ENCODE data around the gene TNNI3K. TPM values are rescaled to one million over a fixed set of nuclear protein-coding genes. Genes with fewer than 3 reads are reported as not detected.

TNNI3K gene
- total RNA-seq, 6 experiments from 2014 or later: not detected

GRCh38 chr1:74316302-74316701, 81.1 kb downstream of the TNNI3K start:
- no peak overlapping the region for H3K4me3 Mint-ChIP-seq
- H3K36me3 Mint-ChIP-seq (ENCODE audit: low read depth): no peaks in the 10 kb centered on the region; the same call in 1 of the 2 replicates
- peaks cover 17% of the 10 kb centered on the region for H3K9me3 Mint-ChIP-seq
- no peaks in the 10 kb centered on the region for H3K4me1 Mint-ChIP-seq (ENCODE audit: low read depth)
- no peak for DNase-seq
- no peak overlapping the region for H3K27ac Mint-ChIP-seq
- H3K27me3 Mint-ChIP-seq (ENCODE audit: insufficient read depth): peaks cover 2% of the 10 kb centered on the region; the same call in 1 of the 2 replicates
- TF ChIP-seq CTCF (IDR thresholded peaks at IDR 0.05): no peak

- DNase-seq: no peak
- no peaks in the 10 kb centered on the region; the same call in 1 of the 2 replicates for H3K36me3 Mint-ChIP-seq (ENCODE audit: low read depth)
- H3K4me3 Mint-ChIP-seq: no peak overlapping the region
Measured at GRCh38 chr1:74317663-74318062, 82.5 kb downstream of the TNNI3K start.

GRCh38 chr1:74323937-74324473, 88.8 kb downstream of the TNNI3K start:
- no peak for DNase-seq
- Mint-ChIP-seq H3K4me3 (no peak overlapping the region), H3K36me3 (ENCODE audit: low read depth) (no peaks in the 10 kb centered on the region)

More at GRCh38 chr1:74317663-74318062, 82.5 kb downstream of the TNNI3K start:
- H3K4me1 Mint-ChIP-seq (ENCODE audit: low read depth): no peaks in the 10 kb centered on the region
- peaks cover 17% of the 10 kb centered on the region for H3K9me3 Mint-ChIP-seq
- no peak overlapping the region for H3K27ac Mint-ChIP-seq
- no peak for TF ChIP-seq CTCF (IDR thresholded peaks at IDR 0.05)
- peaks cover 2% of the 10 kb centered on the region; the same call in 1 of the 2 replicates for H3K27me3 Mint-ChIP-seq (ENCODE audit: insufficient read depth)

GRCh38 chr1:74324684-74325448, 89.7 kb downstream of the TNNI3K start:
- Mint-ChIP-seq H3K9me3 (peaks cover 9% of the 10 kb centered on the region; the same call in 1 of the 2 replicates), H3K36me3 (ENCODE audit: low read depth) (no peaks in the 10 kb centered on the region)

More at GRCh38 chr1:74323937-74324473, 88.8 kb downstream of the TNNI3K start:
- Mint-ChIP-seq H3K27ac (no peak overlapping the region), H3K4me1 (ENCODE audit: low read depth) (no peaks in the 10 kb centered on the region), H3K9me3 (peaks cover 9% of the 10 kb centered on the region; the same call in 1 of the 2 replicates), H3K27me3 (ENCODE audit: insufficient read depth) (no peaks in the 10 kb centered on the region)
- TF ChIP-seq CTCF (IDR thresholded peaks at IDR 0.05): no peak

GRCh38 chr1:74328851-74329250, 93.7 kb downstream of the TNNI3K start:
- no peak for TF ChIP-seq CTCF (IDR thresholded peaks at IDR 0.05)
- H3K27ac Mint-ChIP-seq: no peak overlapping the region
- no peaks in the 10 kb centered on the region for H3K4me1 Mint-ChIP-seq (ENCODE audit: low read depth)
- H3K4me3 Mint-ChIP-seq: no peak overlapping the region
- H3K9me3 Mint-ChIP-seq: peaks cover 22% of the 10 kb centered on the region
- H3K27me3 Mint-ChIP-seq (ENCODE audit: insufficient read depth): no peaks in the 10 kb centered on the region
- no peaks in the 10 kb centered on the region; the same call in 1 of the 2 replicates for H3K36me3 Mint-ChIP-seq (ENCODE audit: low read depth)
- no peak for DNase-seq

More at GRCh38 chr1:74324684-74325448, 89.7 kb downstream of the TNNI3K start:
- Mint-ChIP-seq H3K4me3 (no peak overlapping the region), H3K27ac (no peak overlapping the region), H3K4me1 (ENCODE audit: low read depth) (no peaks in the 10 kb centered on the region), H3K27me3 (ENCODE audit: insufficient read depth) (no peaks in the 10 kb centered on the region)
- DNase-seq: no peak
- TF ChIP-seq CTCF (IDR thresholded peaks at IDR 0.05): no peak

All from HFFc6 (cell line).